Measurements from ENCODE around the gene TSPAN7.

The TSPAN7 gene

DNA sequence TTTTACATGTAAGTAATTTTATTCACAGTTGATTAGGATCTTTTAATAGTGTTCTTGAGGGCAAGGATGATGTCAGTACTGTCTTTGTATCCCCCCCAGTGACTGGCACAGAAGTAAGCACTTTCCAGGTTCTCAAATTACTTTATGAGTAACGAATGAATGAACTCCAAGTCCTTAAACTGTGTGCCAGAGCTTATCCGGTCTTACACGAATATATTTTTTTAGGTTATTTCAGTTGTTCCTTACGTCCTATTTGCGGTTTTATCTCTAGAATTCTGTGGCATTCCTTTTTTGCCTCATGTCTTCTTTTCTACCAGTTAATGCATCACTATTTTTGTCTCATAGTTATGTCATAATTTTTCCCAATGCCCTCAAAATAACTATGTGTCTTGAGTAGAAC is 133.1 kb downstream of the TSPAN7 start:
- no peak for DNase-seq (ENCODE audit: low read depth)

DNA sequence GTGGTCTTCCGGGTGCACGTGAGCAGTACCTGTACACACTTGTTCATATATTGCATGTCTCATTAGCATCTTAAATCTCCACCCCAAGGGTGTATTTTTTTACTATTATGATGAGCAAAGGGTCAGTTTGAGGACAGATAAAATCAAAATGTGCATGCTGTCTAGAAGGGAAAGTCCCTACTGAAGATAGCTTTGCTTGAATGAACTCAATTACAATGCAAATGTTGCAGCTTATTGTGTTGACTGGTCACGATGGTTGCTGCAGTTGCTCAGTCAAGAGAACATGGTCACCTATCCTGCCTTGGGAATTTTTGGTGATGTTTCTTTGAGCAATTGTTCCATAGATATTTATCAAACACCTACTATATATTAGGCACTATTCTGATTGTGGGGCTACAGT is 136.1 kb downstream of the TSPAN7 start:
- no peak for DNase-seq (ENCODE audit: low read depth)

DNA sequence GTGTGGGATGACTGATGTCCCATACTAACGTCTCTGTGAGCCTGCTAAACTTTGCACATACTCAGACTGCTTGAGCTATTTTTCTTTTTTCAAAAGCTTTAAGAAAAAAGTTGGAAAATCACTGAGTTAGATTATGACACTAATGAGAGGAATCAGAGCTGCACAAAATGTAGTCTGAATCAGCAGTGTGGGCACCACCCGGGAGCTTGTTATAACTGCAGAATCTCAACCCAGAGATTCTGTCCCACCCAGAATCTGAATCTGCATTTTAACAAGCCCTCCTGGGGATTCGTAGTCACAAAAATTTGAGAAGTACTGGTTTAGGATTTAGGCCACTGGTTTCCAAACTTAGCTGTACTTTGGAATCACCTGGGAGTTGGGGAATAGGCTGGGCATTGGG is 137.8 kb downstream of the TSPAN7 start:
- DNase-seq (ENCODE audit: low read depth), result peak; percentile 16

DNA sequence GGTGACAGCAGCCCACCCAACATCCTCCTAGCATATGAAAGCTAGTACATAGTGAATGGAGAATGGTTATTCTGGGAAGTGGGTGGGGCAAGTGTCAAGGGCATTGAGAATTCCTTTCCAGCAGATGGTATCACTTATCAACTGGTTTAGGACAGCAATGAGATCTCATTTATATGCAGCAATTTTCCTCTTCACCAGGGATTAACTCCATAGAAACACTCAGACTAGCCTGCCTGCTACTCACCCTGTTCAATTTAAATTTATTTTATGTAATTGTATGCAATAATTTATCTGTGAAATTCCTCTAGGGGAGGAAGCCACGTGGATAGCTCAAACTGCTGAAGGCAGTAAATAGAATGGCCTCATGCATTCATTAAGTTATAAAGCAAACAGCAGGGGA is 138.4 kb downstream of the TSPAN7 start:
- no peak for DNase-seq (ENCODE audit: low read depth)

DNA sequence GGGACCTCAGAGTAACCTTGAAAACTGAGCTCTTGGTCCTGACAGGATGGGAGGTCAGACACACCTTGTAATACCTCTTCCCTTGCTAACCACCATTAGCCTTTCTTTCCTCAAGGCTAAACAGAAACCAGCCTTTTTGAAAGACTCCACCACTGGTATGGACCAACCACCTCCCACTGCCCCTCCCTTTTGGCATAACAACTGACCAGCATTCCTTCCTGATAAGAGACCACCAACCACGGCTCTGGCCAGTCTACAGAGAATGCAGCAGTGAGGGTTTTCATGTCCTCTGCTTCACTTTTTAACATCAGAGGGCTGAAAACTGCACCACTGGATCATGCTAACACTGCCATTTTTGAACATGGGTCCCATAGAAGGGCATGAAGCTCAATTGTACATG is 139.7 kb downstream of the TSPAN7 start:
- DNase-seq (ENCODE audit: low read depth), result no peak

DNA sequence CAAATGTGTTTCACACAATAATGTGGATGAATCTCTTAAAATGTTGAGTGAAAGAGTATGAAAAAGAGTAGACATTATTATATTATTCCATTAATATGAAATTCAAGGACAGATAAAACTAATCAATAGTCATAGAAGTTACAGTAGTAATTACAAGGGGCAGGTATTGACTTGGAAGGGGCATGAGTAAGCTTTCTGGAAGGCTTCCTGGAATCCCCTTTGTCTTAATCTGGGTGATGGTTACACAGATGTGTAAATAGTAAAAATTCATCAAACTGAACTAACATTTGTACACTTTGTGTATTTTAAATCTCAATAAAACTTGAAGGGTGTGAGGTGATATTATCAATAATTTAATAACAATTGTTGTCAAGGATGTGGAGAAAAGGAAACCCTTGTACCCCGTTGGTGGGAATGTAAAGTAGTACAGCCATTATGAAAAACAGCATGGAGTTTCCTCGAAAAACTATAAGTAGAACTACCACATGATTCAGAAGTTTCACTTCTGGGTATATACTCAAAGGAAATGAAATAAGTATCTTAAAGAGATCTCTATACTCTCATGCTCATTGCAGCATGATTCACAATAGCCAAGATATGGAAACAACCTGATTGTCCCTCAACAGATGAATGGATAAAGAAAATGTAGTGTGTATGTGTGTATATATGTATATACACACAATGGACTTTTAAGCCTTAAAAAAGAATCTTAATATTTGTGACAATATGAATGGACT is 143.0 kb downstream of the TSPAN7 start:
- no peak for DNase-seq (ENCODE audit: low read depth)

DNA sequence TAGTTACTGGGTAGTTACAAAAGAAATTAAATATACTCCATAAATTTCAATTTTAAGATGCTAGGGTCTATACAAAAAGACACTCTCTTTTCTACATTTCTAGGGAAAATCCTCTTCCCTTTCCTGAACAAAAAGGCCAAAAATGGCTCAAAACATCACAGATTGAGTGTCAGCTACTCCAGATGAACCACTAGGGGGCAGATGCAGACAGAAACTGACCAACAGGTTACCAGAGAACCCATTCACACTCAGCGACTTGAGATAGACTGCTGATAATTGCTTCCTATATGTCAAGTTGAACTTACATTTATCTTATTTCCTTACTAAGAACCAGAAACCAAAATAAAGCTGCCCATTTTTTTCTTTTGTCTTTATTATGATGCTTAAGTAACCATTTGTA is 156.5 kb downstream of the TSPAN7 start:
- DNase-seq (ENCODE audit: low read depth), result no peak

DNA sequence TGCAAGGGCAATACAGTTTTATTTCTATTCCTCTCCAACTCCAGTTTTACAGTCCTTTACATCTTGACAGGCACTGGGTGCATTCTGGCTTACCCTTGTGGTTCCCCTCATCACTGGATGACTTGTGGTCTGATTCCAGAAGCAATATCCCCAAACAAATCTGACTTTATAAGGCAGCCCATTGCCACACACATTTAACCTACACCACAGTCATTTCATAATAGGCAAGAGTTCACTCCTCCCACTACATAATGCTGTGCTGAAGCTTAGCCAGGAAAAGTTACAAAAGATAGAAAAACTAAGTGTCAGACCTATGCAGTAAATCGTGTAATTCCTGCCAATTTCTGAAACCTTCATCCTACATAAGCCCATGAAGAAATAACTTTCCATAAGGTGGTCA is 157.0 kb downstream of the TSPAN7 start:
- DNase-seq (ENCODE audit: low read depth), result no peak

DNA sequence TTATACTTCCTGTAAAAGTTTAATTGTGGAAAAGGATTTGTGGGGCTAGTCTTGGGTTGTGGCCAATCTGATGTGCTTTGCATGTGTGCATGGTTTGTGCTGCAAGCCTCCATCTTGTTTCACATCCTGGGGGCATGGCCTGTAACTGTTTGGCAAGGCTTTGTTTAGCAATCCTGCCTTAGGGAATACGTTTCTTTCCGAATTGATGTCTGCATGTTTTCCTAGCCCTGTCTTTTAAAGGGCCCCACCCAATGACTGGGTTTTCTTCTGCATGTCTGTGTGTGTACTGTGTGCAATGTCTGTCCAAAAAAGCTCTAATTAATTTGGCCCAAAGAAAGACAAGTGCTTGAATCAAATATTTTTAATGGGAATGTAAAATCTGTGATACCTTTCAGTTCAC is 165.3 kb downstream of the TSPAN7 start:
- DNase-seq (ENCODE audit: low read depth), result peak; percentile 31

DNA sequence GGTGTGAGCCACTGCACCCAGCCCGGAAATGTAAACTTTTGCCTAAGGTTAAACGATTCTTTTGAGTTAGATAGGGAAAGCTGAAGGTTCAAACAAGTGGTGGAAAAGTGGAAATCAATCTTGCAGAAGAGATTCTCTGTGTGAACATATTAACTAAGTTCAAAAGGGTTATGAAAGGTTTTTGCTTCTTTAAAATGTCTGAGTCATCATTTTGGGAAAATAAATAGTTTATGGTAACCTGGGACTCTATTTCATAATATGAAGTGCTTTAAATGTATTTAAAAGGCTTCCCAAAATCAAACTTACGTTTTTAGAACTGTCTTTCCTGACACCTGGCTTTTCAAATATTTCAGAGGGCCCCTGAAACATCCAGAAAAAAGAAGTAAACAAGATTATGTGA is 166.3 kb downstream of the TSPAN7 start:
- DNase-seq (ENCODE audit: low read depth), result no peak

DNA sequence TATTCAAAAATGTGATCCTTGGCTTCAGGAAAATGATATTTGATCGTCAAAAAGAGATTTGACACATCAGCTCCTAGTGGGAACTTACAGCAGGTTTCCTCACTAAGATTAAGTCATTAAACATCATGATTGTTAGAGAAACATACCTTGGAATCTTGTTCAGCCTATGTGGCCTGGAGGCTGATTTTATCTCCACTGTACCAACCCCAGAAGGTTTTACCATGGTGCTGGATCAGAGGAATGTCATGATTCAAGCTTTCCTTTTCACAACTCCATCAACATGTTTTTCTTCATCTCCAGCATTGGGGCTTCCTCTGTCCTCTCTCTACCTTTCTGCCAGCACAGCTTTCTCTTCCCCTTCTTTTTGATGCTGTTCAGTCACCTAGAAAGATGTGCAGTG is 171.5 kb downstream of the TSPAN7 start:
- DNase-seq (ENCODE audit: low read depth), result no peak
